WTC11 (cell line): ENCODE data around the gene DRD2. TPM values are rescaled to one million over a fixed set of nuclear protein-coding genes. Genes with fewer than 3 reads are reported as not detected.

Experiments
- ATAC-seq: fragments of 200-7000 bp; cut with Tn5 transposase; 2 replicates; pipeline ENCODE4 v1.10.0; 2021; ENCODE audit warnings: mild to moderate bottlenecking, moderate library complexity
- CTCF ChIA-PET: fragments of 300-600 bp; sonication (Branson Sonifier 250); formaldehyde crosslinking; loops from one replicate; lab custom pipeline; 2021; ENCODE audit warnings: antibody characterized with exemption; lab: Charles Lee
- POLR2A ChIA-PET: fragments of 350-600 bp; sonication (Branson Sonifier 250); formaldehyde crosslinking; loops from one replicate; lab custom pipeline; 2021; ENCODE audit warnings: antibody characterized with exemption; lab: Charles Lee
- DNase-seq: peaks from one replicate; pipeline ENCODE4 v3.0.0; 2021; ENCODE audit warnings: low spot score
- H3K27ac Mint-ChIP-seq: 2 replicates; pipeline ENCODE4 v1.8.0; 2021; ENCODE audit warnings: mixed read lengths
- H3K27me3 Mint-ChIP-seq: 2 replicates; pipeline ENCODE4 v1.8.0; 2021; ENCODE audit warnings: low read depth, mild to moderate bottlenecking, moderate library complexity, mixed read lengths
- H3K36me3 Mint-ChIP-seq: 2 replicates; pipeline ENCODE4 v1.8.0; 2021; ENCODE audit warnings: mixed read lengths
- H3K4me1 Mint-ChIP-seq: 2 replicates; pipeline ENCODE4 v1.8.0; 2022; ENCODE audit warnings: mixed read lengths
- H3K4me3 Mint-ChIP-seq: 2 replicates; pipeline ENCODE4 v1.8.0; 2021; ENCODE audit warnings: mild to moderate bottlenecking, moderate library complexity, mixed read lengths
- H3K9me3 Mint-ChIP-seq: 2 replicates; pipeline ENCODE4 v1.8.0; 2021; ENCODE audit warnings: mixed read lengths
- AFF4 ChIP-seq: sonication (generic); formaldehyde crosslinking; IDR thresholded peaks from 2 replicates; pipeline ENCODE4 v1.8.1; 2023; ENCODE audit warnings: mild to moderate bottlenecking, missing genetic modification reagents, borderline replicate concordance
- GTF2I ChIP-seq: fragments of 250-450 bp; sonication (Bioruptor Pico); conservative IDR thresholded peaks from 2 replicates; pipeline ENCODE4 v1.4.0; 2021; ENCODE audit warnings: mild to moderate bottlenecking
- IRF2 ChIP-seq: sonication (generic); formaldehyde crosslinking; IDR thresholded peaks from 2 replicates; pipeline ENCODE4 v1.8.0; 2022; ENCODE audit warnings: low read depth, missing genetic modification reagents, borderline replicate concordance
- JAZF1 ChIP-seq: fragments of 250-450 bp; sonication (Bioruptor Pico); IDR thresholded peaks from 2 replicates; pipeline ENCODE4 v1.9.0; 2021; ENCODE audit warnings: moderate library complexity, mild to moderate bottlenecking, inconsistent platforms
- MLX ChIP-seq: sonication (generic); formaldehyde crosslinking; IDR thresholded peaks from 2 replicates; pipeline ENCODE4 v1.8.1; 2023; ENCODE audit warnings: mild to moderate bottlenecking, missing genetic modification reagents, moderate library complexity
- NR1H2 ChIP-seq: sonication (generic); formaldehyde crosslinking; IDR thresholded peaks from 2 replicates; pipeline ENCODE4 v1.9.0; 2021; ENCODE audit warnings: mild to moderate bottlenecking, moderate library complexity, missing genetic modification reagents
- RELA ChIP-seq: sonication (generic); formaldehyde crosslinking; IDR thresholded peaks from 2 replicates; pipeline ENCODE4 v1.8.1; 2022; ENCODE audit warnings: missing genetic modification reagents, mild to moderate bottlenecking, borderline replicate concordance
- SOX15 ChIP-seq: fragments of 250-450 bp; sonication (Bioruptor Pico); IDR thresholded peaks from 2 replicates; pipeline ENCODE4 v1.9.0; 2021; ENCODE audit warnings: mild to moderate bottlenecking
- TEAD4 ChIP-seq: sonication (generic); formaldehyde crosslinking; IDR thresholded peaks from 2 replicates; pipeline ENCODE4 v1.8.0; 2022; ENCODE audit warnings: mild to moderate bottlenecking, missing genetic modification reagents
- ZBTB21 ChIP-seq: sonication (generic); formaldehyde crosslinking; IDR thresholded peaks from 2 replicates; pipeline ENCODE4 v1.8.1; 2023; ENCODE audit warnings: mild to moderate bottlenecking, missing genetic modification reagents, borderline replicate concordance
- ZNF425 ChIP-seq: fragments of 250-450 bp; sonication (Bioruptor Pico); conservative IDR thresholded peaks from 2 replicates; pipeline ENCODE4 v1.9.0; 2021; ENCODE audit warnings: mild to moderate bottlenecking
- total RNA-seq: library from RNA; stranded (reverse); gene quantifications from 3 replicates; pipeline ENCODE4 v1.2.3, GENCODE V29; 2021
- TF ChIP-seq, protein P1 (sequence below): sonication (generic); formaldehyde crosslinking; IDR thresholded peaks from 2 replicates; pipeline ENCODE4 v1.8.0; 2022; ENCODE audit warnings: mild to moderate bottlenecking, missing genetic modification reagents
- TF ChIP-seq, protein P2 (sequence below): fragments of 250-450 bp; sonication (Bioruptor Pico); IDR thresholded peaks from 2 replicates; pipeline ENCODE4 v1.8.0; 2021; ENCODE audit warnings: mild to moderate bottlenecking
- TF ChIP-seq, protein P3 (sequence below): fragments of 250-450 bp; sonication (Bioruptor Pico); IDR thresholded peaks from 2 replicates; pipeline ENCODE4 v1.9.0; 2021; ENCODE audit warnings: mild to moderate bottlenecking, borderline replicate concordance

Gene DRD2
- total RNA-seq, 1 experiment from 2014 or later = 0.20 TPM

DNA sequence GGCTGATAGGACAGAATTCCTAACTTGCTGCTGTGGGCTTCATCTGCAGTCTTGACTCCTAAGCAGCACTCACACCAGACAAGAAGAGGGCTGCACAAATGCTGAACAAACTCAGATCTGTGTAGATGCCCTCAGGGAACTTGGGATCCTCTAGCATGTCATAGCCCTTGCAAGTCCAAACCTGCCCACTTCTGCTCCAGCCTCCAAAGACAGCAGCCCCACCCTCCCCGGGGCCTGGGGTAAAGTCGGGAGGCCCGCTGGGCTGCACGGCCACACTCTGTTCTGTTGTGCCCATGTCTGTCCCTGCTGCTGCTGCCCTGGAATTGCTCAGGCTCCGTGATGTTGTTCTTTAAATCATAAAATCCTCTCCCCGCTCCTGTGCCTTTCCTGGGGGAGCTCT is 28.3 kb downstream of the DRD2 start (continued):
- TF ChIP-seq ZNF425 (CRISPR knock-in tag) = no peak
- TF ChIP-seq, all 79 proteins: peak for 0

DNA sequence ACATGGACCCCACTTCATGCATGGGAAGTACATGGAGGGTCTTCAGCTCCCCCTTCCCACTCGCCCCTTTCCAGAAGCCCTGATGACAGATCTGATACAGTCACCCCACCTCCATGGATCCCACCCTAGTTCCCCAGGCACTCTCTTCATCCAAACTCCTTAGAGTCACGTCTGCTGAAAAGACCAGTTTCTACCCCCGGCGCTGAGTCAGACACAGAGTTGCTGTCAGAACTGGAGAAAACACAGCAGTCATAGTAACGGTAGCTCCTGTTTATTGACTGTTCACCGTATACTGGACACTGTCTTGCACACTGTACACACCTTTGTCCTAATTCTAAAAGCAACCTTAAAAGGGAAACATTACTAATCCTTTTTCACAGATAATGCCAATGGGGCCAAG is 29.1 kb downstream of the DRD2 start:
- H3K4me3 Mint-ChIP-seq = no peak overlapping the region
- ChIA-PET POLR2A (no interaction called here), CTCF (no interaction called here)
- ATAC-seq (no peak), DNase-seq (no peak)
- H3K9me3 Mint-ChIP-seq = no peaks in the 10 kb centered on the region
- no peaks in the 10 kb centered on the region for H3K36me3 Mint-ChIP-seq
- H3K27me3 Mint-ChIP-seq = no peaks in the 10 kb centered on the region
- peaks cover 2% of the 10 kb centered on the region; the same call in 1 of the 2 replicates for H3K4me1 Mint-ChIP-seq
- H3K27ac Mint-ChIP-seq = no peak overlapping the region
- TF ChIP-seq, protein P1, sequence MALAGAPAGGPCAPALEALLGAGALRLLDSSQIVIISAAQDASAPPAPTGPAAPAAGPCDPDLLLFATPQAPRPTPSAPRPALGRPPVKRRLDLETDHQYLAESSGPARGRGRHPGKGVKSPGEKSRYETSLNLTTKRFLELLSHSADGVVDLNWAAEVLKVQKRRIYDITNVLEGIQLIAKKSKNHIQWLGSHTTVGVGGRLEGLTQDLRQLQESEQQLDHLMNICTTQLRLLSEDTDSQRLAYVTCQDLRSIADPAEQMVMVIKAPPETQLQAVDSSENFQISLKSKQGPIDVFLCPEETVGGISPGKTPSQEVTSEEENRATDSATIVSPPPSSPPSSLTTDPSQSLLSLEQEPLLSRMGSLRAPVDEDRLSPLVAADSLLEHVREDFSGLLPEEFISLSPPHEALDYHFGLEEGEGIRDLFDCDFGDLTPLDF = no peak
- TF ChIP-seq MLX (CRISPR knock-in tag) (no peak), GTF2I (CRISPR knock-in tag) (no peak), SOX15 (CRISPR knock-in tag) (no peak), AFF4 (CRISPR knock-in tag) (no peak), TEAD4 (CRISPR knock-in tag) (no peak), JAZF1 (CRISPR knock-in tag) (no peak), ZBTB21 (CRISPR knock-in tag) (no peak), IRF2 (CRISPR knock-in tag) (no peak), NR1H2 (CRISPR knock-in tag) (no peak), RELA (no peak)
- TF ChIP-seq, protein P2, sequence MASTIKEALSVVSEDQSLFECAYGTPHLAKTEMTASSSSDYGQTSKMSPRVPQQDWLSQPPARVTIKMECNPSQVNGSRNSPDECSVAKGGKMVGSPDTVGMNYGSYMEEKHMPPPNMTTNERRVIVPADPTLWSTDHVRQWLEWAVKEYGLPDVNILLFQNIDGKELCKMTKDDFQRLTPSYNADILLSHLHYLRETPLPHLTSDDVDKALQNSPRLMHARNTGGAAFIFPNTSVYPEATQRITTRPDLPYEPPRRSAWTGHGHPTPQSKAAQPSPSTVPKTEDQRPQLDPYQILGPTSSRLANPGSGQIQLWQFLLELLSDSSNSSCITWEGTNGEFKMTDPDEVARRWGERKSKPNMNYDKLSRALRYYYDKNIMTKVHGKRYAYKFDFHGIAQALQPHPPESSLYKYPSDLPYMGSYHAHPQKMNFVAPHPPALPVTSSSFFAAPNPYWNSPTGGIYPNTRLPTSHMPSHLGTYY (CRISPR knock-in tag) = no peak
- TF ChIP-seq, protein P3, sequence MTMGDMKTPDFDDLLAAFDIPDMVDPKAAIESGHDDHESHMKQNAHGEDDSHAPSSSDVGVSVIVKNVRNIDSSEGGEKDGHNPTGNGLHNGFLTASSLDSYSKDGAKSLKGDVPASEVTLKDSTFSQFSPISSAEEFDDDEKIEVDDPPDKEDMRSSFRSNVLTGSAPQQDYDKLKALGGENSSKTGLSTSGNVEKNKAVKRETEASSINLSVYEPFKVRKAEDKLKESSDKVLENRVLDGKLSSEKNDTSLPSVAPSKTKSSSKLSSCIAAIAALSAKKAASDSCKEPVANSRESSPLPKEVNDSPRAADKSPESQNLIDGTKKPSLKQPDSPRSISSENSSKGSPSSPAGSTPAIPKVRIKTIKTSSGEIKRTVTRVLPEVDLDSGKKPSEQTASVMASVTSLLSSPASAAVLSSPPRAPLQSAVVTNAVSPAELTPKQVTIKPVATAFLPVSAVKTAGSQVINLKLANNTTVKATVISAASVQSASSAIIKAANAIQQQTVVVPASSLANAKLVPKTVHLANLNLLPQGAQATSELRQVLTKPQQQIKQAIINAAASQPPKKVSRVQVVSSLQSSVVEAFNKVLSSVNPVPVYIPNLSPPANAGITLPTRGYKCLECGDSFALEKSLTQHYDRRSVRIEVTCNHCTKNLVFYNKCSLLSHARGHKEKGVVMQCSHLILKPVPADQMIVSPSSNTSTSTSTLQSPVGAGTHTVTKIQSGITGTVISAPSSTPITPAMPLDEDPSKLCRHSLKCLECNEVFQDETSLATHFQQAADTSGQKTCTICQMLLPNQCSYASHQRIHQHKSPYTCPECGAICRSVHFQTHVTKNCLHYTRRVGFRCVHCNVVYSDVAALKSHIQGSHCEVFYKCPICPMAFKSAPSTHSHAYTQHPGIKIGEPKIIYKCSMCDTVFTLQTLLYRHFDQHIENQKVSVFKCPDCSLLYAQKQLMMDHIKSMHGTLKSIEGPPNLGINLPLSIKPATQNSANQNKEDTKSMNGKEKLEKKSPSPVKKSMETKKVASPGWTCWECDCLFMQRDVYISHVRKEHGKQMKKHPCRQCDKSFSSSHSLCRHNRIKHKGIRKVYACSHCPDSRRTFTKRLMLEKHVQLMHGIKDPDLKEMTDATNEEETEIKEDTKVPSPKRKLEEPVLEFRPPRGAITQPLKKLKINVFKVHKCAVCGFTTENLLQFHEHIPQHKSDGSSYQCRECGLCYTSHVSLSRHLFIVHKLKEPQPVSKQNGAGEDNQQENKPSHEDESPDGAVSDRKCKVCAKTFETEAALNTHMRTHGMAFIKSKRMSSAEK = no peak
